Measurements from ENCODE around the gene ULBP1.

ULBP1 gene

DNA sequence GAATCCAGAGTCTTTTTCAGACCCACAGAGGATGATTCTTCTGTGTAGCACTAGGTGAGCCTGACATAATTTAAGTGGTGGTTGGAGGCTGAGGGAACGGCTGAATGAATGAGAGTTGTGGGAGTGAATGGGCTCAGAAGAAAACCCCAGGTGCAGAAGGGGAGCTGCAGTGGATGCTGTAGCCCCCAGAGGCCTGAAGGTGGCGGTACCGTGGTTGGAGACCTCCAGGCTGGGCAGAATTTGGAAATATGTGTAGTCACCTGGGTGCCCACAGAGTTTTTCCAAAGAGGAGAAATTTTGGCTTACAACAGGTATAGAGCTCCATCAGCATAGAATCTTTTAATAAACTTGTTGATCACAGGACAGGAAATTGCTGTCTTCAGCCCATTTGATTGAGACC lies 34.3 kb upstream of the ULBP1 start:
- no peaks in the 10 kb centered on the region for H3K9me3 ChIP-seq (ENCODE audit: insufficient read depth, low read length)
- H3K4me3 ChIP-seq (ENCODE audit: insufficient read depth, low read length, poor library complexity, severe bottlenecking) = no peak overlapping the region
- H3F3A ChIP-seq (ENCODE audit: insufficient read depth) = no peaks in the 10 kb centered on the region
- H3K27me3 ChIP-seq (ENCODE audit: low read length) = no peaks in the 10 kb centered on the region
- no peak for TF ChIP-seq EZH2phosphoT487 (conservative IDR thresholded peaks at IDR 0.05; ENCODE audit: low read length)
- TF ChIP-seq, protein P1, sequence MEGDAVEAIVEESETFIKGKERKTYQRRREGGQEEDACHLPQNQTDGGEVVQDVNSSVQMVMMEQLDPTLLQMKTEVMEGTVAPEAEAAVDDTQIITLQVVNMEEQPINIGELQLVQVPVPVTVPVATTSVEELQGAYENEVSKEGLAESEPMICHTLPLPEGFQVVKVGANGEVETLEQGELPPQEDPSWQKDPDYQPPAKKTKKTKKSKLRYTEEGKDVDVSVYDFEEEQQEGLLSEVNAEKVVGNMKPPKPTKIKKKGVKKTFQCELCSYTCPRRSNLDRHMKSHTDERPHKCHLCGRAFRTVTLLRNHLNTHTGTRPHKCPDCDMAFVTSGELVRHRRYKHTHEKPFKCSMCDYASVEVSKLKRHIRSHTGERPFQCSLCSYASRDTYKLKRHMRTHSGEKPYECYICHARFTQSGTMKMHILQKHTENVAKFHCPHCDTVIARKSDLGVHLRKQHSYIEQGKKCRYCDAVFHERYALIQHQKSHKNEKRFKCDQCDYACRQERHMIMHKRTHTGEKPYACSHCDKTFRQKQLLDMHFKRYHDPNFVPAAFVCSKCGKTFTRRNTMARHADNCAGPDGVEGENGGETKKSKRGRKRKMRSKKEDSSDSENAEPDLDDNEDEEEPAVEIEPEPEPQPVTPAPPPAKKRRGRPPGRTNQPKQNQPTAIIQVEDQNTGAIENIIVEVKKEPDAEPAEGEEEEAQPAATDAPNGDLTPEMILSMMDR (IDR thresholded peaks at IDR 0.05; ENCODE audit: insufficient read depth, low read length, poor library complexity, severe bottlenecking) = peak; percentile 49
- H3K79me2 ChIP-seq (ENCODE audit: insufficient read depth, low read length) = no peaks in the 10 kb centered on the region
- H3K36me3 ChIP-seq (ENCODE audit: low read length) = no peaks in the 10 kb centered on the region
- H2AFZ ChIP-seq (ENCODE audit: low read depth, low read length, severe bottlenecking) = no peak overlapping the region
- no peaks in the 10 kb centered on the region for H3K9me2 ChIP-seq (replicated peaks; ENCODE audit: insufficient read depth, low read length)
- H3K9ac ChIP-seq (ENCODE audit: low read length) = no peak overlapping the region
- no peak overlapping the region for H3K4me2 ChIP-seq (ENCODE audit: low read depth, low read length, poor library complexity, severe bottlenecking)
- H3K27ac ChIP-seq (ENCODE audit: low read depth, low read length) = no peak overlapping the region
- H4K20me1 ChIP-seq (ENCODE audit: low read depth, low read length) = no peaks in the 10 kb centered on the region

DNA sequence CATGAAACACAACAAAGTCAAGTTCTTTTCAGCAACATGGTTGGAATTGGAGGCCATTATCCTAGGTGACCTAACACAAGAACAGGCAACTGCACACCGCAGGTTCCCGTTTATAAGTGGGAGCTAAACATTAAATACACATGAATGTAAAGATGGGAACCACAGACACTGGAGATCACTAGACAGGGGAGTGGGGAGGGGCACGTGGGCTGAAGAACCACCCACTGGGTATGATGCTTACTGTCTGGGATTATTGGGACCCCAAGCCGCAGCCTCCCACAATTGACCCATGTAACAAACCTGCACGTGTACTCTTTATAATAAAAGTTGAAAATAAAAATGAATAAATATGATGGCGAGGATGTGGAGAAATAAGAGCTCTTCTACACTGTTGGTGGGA lies 32.2 kb upstream of the ULBP1 start:
- H3K9me2 ChIP-seq (replicated peaks; ENCODE audit: insufficient read depth, low read length) = no peaks in the 10 kb centered on the region
- no peaks in the 10 kb centered on the region for H3K79me2 ChIP-seq (ENCODE audit: insufficient read depth, low read length)
- no peak overlapping the region for H3K4me3 ChIP-seq (ENCODE audit: insufficient read depth, low read length, poor library complexity, severe bottlenecking)
- no peaks in the 10 kb centered on the region for H3F3A ChIP-seq (ENCODE audit: insufficient read depth)
- H2AFZ ChIP-seq (ENCODE audit: low read depth, low read length, severe bottlenecking) = no peak overlapping the region
- H3K9ac ChIP-seq (ENCODE audit: low read length) = no peak overlapping the region
- H4K20me1 ChIP-seq (ENCODE audit: low read depth, low read length) = no peaks in the 10 kb centered on the region
- H3K36me3 ChIP-seq (ENCODE audit: low read length) = no peaks in the 10 kb centered on the region
- no peak overlapping the region for H3K27ac ChIP-seq (ENCODE audit: low read depth, low read length)
- TF ChIP-seq, protein P1 (IDR thresholded peaks at IDR 0.05; ENCODE audit: insufficient read depth, low read length, poor library complexity, severe bottlenecking) = no peak
- no peak for TF ChIP-seq EZH2phosphoT487 (conservative IDR thresholded peaks at IDR 0.05; ENCODE audit: low read length)
- no peaks in the 10 kb centered on the region for H3K27me3 ChIP-seq (ENCODE audit: low read length)
- no peaks in the 10 kb centered on the region for H3K9me3 ChIP-seq (ENCODE audit: insufficient read depth, low read length)
- no peak overlapping the region for H3K4me2 ChIP-seq (ENCODE audit: low read depth, low read length, poor library complexity, severe bottlenecking)

DNA sequence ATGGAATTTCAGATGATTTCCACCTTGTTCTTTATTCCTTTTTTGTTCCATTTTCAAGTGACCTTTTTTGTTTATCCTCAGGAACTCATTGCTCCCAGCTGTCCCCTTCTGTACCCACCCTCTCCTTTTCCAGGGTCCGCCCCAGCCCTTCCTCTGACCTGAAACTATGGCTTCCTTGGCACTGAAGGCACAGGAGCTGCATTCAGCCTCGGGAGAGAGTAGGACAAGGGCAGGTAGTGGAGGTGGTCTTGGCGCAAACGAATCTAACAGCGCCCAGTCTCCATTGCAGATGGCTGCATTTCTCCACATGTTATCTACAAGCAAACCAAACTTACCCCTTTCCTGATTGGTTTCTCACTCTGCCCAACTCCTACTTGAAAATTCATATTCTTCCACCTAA lies 30.7 kb upstream of the ULBP1 start:
- no peaks in the 10 kb centered on the region for H3F3A ChIP-seq (ENCODE audit: insufficient read depth)
- H3K9me3 ChIP-seq (ENCODE audit: insufficient read depth, low read length) = no peaks in the 10 kb centered on the region
- no peak for TF ChIP-seq EZH2phosphoT487 (conservative IDR thresholded peaks at IDR 0.05; ENCODE audit: low read length)
- TF ChIP-seq, protein P1 (IDR thresholded peaks at IDR 0.05; ENCODE audit: insufficient read depth, low read length, poor library complexity, severe bottlenecking) = no peak
- no peaks in the 10 kb centered on the region for H3K36me3 ChIP-seq (ENCODE audit: low read length)
- H3K27me3 ChIP-seq (ENCODE audit: low read length) = no peaks in the 10 kb centered on the region
- H3K27ac ChIP-seq (ENCODE audit: low read depth, low read length) = no peak overlapping the region
- no peak overlapping the region for H3K4me2 ChIP-seq (ENCODE audit: low read depth, low read length, poor library complexity, severe bottlenecking)
- no peak overlapping the region for H3K9ac ChIP-seq (ENCODE audit: low read length)
- no peak overlapping the region for H3K4me3 ChIP-seq (ENCODE audit: insufficient read depth, low read length, poor library complexity, severe bottlenecking)
- H4K20me1 ChIP-seq (ENCODE audit: low read depth, low read length) = no peaks in the 10 kb centered on the region
- H2AFZ ChIP-seq (ENCODE audit: low read depth, low read length, severe bottlenecking) = no peak overlapping the region
- H3K79me2 ChIP-seq (ENCODE audit: insufficient read depth, low read length) = no peaks in the 10 kb centered on the region
- H3K9me2 ChIP-seq (replicated peaks; ENCODE audit: insufficient read depth, low read length) = no peaks in the 10 kb centered on the region
